Body of pancreas (tissue), 4 donors: ENCODE measurements around the gene DGKQ. TPM values are rescaled to one million over a fixed set of nuclear protein-coding genes. Genes with fewer than 3 reads are reported as not detected.

ENCODE experiments used
- ATAC-seq: fragments of 150-250 bp; one replicate; pipeline ENCODE4 v1.9.1; 2016
- DNase-seq, 4 donors: peaks; one replicate each; pipeline ENCODE4 v3.0.0-alpha.2; 2019
- H3K27ac ChIP-seq, 4 donors: fragments of 200-600 bp; sonication (generic); 1 replicate in 3 of 4; 2 replicates in 1 of 4; pipeline versions ENCODE4 v1.5.1 to v1.6.1; 2016 to 2019; ENCODE audit warnings: mild to moderate bottlenecking in 1 of 4, mixed read lengths in 1 of 4, moderate library complexity in 1 of 4
- H3K27me3 ChIP-seq, 2 donors: fragments of 200-600 bp; sonication (generic); one replicate each; pipeline ENCODE4 v1.6.0; 2016; ENCODE audit warnings: mild to moderate bottlenecking in 1 of 2
- H3K36me3 ChIP-seq, 2 donors: fragments of 200-600 bp; sonication (generic); replicated peaks in 1 of 2; 2 replicates each; pipeline ENCODE4 v1.5.1; 2016; ENCODE audit warnings: low read depth in 2 of 2; ENCODE audit not compliant: insufficient read depth in 1 of 2
- H3K4me1 ChIP-seq: fragments of 200-600 bp; sonication (generic); one replicate; pipeline ENCODE4 v1.6.0; 2016
- H3K4me3 ChIP-seq, 2 donors: fragments of 200-600 bp; sonication (generic); 1 replicate in 1 of 2; 2 replicates in 1 of 2; pipeline ENCODE4 v1.5.1; 2016 to 2019
- H3K9me3 ChIP-seq, 3 donors: fragments of 200-600 bp; sonication (generic); 1 replicate in 2 of 3; 2 replicates in 1 of 3; pipeline ENCODE4 v1.5.1; 2016
- POLR2A ChIP-seq, 3 donors: fragments of 450-650 bp; IDR thresholded peaks; one replicate each; pipeline ENCODE4 v1.6.1; 2016; ENCODE audit warnings: antibody characterized with exemption in 3 of 3, mild to moderate bottlenecking in 2 of 3
- WGBS, 2 donors: methylation state at CpG; one replicate each; pipeline ENCODE4 v1.1.5; 2017; 5-methylcytosine and 5-hydroxymethylcytosine counted together
- intact Hi-C: fragments of 100-400 bp; cut with DNase I; formaldehyde crosslinking; loops from one replicate; pipeline ENCODE4 v1.15.1; 2023
- total RNA-seq, 2 donors: library from RNA; depleted of rRNA; stranded (reverse); fragments of >200 nt; gene quantifications; one replicate each; pipeline ENCODE4 v1.1.0, GENCODE V29; 2016
- TF ChIP-seq, protein P1 (sequence below), 7 experiments: fragments of 450-650 bp in 4 of 7; fragments of 200-600 bp in 3 of 7; sonication (generic) in 3 of 7; IDR thresholded peaks; one replicate each; pipeline ENCODE4 v1.5.1; 2016 to 2019; ENCODE audit warnings: antibody characterized with exemption in 7 of 7

Gene DGKQ, protein sequence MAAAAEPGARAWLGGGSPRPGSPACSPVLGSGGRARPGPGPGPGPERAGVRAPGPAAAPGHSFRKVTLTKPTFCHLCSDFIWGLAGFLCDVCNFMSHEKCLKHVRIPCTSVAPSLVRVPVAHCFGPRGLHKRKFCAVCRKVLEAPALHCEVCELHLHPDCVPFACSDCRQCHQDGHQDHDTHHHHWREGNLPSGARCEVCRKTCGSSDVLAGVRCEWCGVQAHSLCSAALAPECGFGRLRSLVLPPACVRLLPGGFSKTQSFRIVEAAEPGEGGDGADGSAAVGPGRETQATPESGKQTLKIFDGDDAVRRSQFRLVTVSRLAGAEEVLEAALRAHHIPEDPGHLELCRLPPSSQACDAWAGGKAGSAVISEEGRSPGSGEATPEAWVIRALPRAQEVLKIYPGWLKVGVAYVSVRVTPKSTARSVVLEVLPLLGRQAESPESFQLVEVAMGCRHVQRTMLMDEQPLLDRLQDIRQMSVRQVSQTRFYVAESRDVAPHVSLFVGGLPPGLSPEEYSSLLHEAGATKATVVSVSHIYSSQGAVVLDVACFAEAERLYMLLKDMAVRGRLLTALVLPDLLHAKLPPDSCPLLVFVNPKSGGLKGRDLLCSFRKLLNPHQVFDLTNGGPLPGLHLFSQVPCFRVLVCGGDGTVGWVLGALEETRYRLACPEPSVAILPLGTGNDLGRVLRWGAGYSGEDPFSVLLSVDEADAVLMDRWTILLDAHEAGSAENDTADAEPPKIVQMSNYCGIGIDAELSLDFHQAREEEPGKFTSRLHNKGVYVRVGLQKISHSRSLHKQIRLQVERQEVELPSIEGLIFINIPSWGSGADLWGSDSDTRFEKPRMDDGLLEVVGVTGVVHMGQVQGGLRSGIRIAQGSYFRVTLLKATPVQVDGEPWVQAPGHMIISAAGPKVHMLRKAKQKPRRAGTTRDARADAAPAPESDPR
- total RNA-seq: 10 to 100 TPM; 13.2 to 17.5 TPM

DNA sequence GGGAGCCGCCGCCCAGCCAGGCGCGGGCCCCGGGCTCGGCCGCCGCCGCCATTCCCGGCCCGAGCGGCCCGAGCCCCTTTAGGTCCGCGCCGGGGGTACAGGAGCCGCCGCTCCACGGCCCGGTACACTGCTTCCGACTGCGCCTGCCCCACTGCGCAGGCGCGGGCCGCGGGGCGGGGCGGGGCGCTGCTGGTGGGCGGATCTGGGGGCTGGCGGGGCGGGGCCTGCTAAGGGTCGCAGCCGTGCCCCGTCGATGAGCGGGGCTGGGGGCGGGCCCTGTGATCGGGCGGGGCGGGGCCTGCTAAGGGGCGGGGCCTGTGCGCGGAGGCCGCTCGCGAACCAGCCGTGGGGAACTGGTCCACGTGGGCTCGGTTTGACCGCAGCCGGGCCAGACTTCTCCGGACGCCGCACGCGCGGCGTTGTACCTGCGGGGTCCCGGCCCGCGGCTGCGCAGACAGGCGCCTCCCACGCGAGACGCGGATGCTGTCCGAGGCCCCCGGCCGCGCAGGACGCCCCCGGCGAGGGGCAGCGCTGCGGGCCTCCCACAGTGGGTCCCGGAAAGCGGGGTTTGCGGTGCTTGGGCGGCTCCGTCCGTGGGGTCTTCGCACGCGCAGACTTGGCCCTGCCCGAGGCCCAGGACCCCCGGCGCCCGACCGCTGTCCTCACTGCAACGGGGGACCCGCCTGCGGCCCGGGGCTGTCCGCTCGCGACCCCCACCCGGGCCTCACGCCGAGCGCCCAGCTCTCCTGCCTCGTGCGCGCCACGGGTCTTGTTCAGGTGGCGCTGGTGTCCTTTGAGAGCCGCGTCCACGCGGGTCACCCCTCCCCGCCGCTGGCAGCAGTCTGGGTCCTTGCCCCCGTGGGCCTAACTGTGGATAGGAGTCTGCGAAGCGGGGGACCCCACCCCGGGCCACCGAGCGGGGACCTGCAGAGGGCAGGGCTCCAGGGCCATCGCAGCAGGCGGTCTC lies at the start of gene DGKQ:
Gene DGKQ (minus strand): TSS at position 139 of the 967 bp plus-strand sequence. CDS start 87 bp downstream, at position 52.
- ATAC-seq (peak; percentile 95), DNase-seq (peak; percentile 81 to 88 (median 86))
- Histone ChIP-seq H3K4me1 (peaks cover 30% of the 10 kb centered on the region), H3K27me3 (no peaks in the 10 kb centered on the region), H3K27ac (no peak within 1 kb of the TSS), H3K9me3 (no peaks in the 10 kb centered on the region), H3K4me3 (peak within 1 kb of the TSS; percentile 22 to 78), H3K36me3 (no peaks in the 10 kb centered on the region)
- no peak for TF ChIP-seq POLR2A (IDR thresholded peaks at IDR 0.05)
- TF ChIP-seq, protein P1, sequence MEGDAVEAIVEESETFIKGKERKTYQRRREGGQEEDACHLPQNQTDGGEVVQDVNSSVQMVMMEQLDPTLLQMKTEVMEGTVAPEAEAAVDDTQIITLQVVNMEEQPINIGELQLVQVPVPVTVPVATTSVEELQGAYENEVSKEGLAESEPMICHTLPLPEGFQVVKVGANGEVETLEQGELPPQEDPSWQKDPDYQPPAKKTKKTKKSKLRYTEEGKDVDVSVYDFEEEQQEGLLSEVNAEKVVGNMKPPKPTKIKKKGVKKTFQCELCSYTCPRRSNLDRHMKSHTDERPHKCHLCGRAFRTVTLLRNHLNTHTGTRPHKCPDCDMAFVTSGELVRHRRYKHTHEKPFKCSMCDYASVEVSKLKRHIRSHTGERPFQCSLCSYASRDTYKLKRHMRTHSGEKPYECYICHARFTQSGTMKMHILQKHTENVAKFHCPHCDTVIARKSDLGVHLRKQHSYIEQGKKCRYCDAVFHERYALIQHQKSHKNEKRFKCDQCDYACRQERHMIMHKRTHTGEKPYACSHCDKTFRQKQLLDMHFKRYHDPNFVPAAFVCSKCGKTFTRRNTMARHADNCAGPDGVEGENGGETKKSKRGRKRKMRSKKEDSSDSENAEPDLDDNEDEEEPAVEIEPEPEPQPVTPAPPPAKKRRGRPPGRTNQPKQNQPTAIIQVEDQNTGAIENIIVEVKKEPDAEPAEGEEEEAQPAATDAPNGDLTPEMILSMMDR (IDR thresholded peaks at IDR 0.05): no peak
- intact Hi-C loops: no loop called here
- 7 to 28% methylated on average over 14 to 95 of the region's 123 CpGs for WGBS, 2 donors

DNA sequence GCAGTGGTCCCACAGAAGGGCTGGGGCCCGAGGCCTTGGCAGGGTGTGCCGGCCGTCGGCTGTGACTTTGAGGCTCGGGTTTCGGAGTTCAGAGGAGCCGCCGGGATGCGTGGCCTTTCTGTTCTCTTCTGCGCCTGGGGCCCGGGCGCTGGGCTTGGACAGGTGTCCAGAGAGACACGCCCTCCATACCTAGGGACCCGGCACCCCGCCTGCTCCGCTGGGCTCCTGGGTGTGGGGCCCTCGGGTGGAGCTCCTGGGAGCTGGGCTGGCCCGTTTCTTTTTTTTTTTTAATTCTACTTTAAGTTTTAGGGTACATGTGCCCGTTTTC lies 49.3 kb upstream of the DGKQ start:
- H3K4me3 ChIP-seq: no peak overlapping the region
- intact Hi-C loops: no loop called here
- peaks cover 4 to 5% of the 10 kb centered on the region in 2 donors for H3K36me3 ChIP-seq
- H3K9me3 ChIP-seq: no peaks in the 10 kb centered on the region
- ATAC-seq: no peak
- WGBS, 2 donors: 89 to 92% methylated on average over 15 to 19 of the region's 19 CpGs
- no peak for TF ChIP-seq POLR2A (IDR thresholded peaks at IDR 0.05)
- H3K4me1 ChIP-seq: peaks cover 12% of the 10 kb centered on the region
- H3K27me3 ChIP-seq: no peaks in the 10 kb centered on the region
- no peak overlapping the region for H3K27ac ChIP-seq
- no peak for DNase-seq

DNA sequence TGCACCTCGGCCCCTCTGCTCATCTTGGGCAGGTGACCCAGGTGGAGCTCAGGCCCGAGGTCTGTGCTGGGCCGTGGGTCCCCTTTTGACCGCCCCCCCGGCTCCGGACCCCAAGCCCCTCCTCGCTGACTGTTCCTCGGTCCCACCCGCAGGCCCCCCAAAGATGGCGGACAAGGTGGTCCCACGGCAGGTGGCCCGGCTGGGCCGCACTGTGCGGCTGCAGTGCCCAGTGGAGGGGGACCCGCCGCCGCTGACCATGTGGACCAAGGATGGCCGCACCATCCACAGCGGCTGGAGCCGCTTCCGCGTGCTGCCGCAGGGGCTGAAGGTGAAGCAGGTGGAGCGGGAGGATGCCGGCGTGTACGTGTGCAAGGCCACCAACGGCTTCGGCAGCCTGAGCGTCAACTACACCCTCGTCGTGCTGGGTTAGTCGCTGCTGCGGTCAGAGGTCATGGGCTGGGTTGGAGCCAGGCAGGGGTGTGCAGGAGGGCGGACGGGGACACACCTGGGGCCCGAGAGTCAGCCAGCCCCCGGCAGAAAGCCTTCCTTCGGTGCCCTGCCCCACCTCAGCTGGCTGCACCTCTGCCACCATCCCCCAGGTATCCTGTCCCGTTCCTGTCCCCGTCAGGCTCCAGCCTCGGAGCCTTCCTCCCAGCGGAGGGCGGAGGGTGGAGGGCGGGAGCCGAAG lies 48.8 kb upstream of the DGKQ start:
- DNase-seq: no peak
- no peak for ATAC-seq
- Histone ChIP-seq H3K4me1 (peaks cover 12% of the 10 kb centered on the region), H3K4me3 (no peak overlapping the region), H3K27me3 (no peaks in the 10 kb centered on the region), H3K36me3 (peaks cover 4 to 5% of the 10 kb centered on the region in 2 donors), H3K27ac (no peak overlapping the region), H3K9me3 (no peaks in the 10 kb centered on the region)
- TF ChIP-seq, protein P1 (IDR thresholded peaks at IDR 0.05): no peak
- no peak for TF ChIP-seq POLR2A (IDR thresholded peaks at IDR 0.05)
- intact Hi-C loops: no loop called here
- 80 to 91% methylated on average over 1 to 33 of the region's 46 CpGs for WGBS, 2 donors

- intact Hi-C loops: no loop called here
- no peak for DNase-seq
- Histone ChIP-seq H3K36me3 (peaks cover 4 to 5% of the 10 kb centered on the region in 2 donors), H3K4me3 (no peak overlapping the region), H3K27me3 (no peaks in the 10 kb centered on the region), H3K9me3 (no peaks in the 10 kb centered on the region), H3K4me1 (peaks cover 9% of the 10 kb centered on the region), H3K27ac (no peak overlapping the region)
- TF ChIP-seq, protein P1 (IDR thresholded peaks at IDR 0.05): no peak
- TF ChIP-seq POLR2A (IDR thresholded peaks at IDR 0.05): no peak
- ATAC-seq: no peak
- 91% methylated on average over 19 of the region's 19 CpGs; no CpG with 5 or more reads in 1 of the 2 donors for WGBS, 2 donors
Measured at GRCh38 chr4:1021386-1022050, 48.1 kb upstream of the DGKQ start.
